Measurements from ENCODE around the gene CX3CL1.
"Not testable (repeated sequence)": the region's sequence is repeated elsewhere in the genome, so short reads cannot be mapped to it uniquely, and the experiment has no call there.

Gene CX3CL1

GRCh38 chr16:57383276-57384247 is 11.3 kb downstream of the CX3CL1 start:
- DNase-seq, result no peak

GRCh38 chr16:57384248-57385070 is 12.2 kb downstream of the CX3CL1 start:
- no peak for DNase-seq

- no peak for DNase-seq
Observed at GRCh38 chr16:57385083-57385482, 12.8 kb downstream of the CX3CL1 start.

- DNase-seq, result no peak
Observed at GRCh38 chr16:57386381-57386951, 14.2 kb downstream of the CX3CL1 start.

GRCh38 chr16:57387598-57388354 is 15.5 kb downstream of the CX3CL1 start:
- DNase-seq, result no peak

GRCh38 chr16:57388359-57389086 is 16.2 kb downstream of the CX3CL1 start:
- no peak for DNase-seq

- no peak for DNase-seq
Observed at GRCh38 chr16:57389087-57389468, 16.8 kb downstream of the CX3CL1 start.

- DNase-seq, result no peak
Observed at GRCh38 chr16:57390636-57391295, 18.5 kb downstream of the CX3CL1 start.

- DNase-seq, result no peak
Observed at GRCh38 chr16:57391300-57391699, 19.0 kb downstream of the CX3CL1 start.

GRCh38 chr16:57391708-57392107 is 19.4 kb downstream of the CX3CL1 start:
- no peak for DNase-seq

GRCh38 chr16:57392694-57393093 is 20.4 kb downstream of the CX3CL1 start:
- DNase-seq, result no peak

- DNase-seq, result no peak
Observed at GRCh38 chr16:57394444-57394843, 22.2 kb downstream of the CX3CL1 start.

- DNase-seq, result no peak
Observed at GRCh38 chr16:57395026-57395425, 22.7 kb downstream of the CX3CL1 start.

- DNase-seq, result no peak
Observed at GRCh38 chr16:57396786-57397185, 24.5 kb downstream of the CX3CL1 start.

- DNase-seq, result not testable (repeated sequence)
Observed at GRCh38 chr16:57397493-57397892, 25.2 kb downstream of the CX3CL1 start.

GRCh38 chr16:57401943-57402640 is 29.8 kb downstream of the CX3CL1 start:
- DNase-seq, result no peak

GRCh38 chr16:57403965-57404817 is 31.9 kb downstream of the CX3CL1 start, which contains the start of gene CCL17:
CCL17 (plus strand) TSS chr16:57404767; CDS start chr16:57413933, 9,166 bp downstream.
- DNase-seq, result no peak

GRCh38 chr16:57405097-57405496 is 32.8 kb downstream of the CX3CL1 start:
- no peak for DNase-seq

- DNase-seq, result no peak
Observed at GRCh38 chr16:57406881-57407280, 34.6 kb downstream of the CX3CL1 start.
